ENCODE measurements around the gene PDLIM3.

PDLIM3 gene

DNA sequence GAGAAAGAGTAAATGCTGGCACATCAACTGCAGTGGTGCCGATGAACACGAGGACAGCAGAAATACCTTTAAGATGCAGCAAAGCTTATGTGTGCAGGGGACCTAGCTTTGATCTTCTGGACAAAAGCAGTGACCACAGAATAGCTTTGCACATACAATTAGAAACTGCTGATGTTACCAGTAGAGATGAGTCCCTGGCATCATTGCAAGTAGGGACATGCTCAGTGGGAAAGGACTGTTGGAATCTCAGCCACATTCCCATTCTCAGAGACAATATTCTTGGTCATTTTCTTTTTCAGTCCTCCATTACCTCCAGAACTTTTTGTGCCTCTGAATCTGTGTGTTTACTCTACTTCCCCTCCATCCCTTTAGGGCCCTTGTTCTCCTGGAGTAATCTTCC, 16.9 kb upstream of the PDLIM3 start:
- TF ChIP-seq, protein P1, sequence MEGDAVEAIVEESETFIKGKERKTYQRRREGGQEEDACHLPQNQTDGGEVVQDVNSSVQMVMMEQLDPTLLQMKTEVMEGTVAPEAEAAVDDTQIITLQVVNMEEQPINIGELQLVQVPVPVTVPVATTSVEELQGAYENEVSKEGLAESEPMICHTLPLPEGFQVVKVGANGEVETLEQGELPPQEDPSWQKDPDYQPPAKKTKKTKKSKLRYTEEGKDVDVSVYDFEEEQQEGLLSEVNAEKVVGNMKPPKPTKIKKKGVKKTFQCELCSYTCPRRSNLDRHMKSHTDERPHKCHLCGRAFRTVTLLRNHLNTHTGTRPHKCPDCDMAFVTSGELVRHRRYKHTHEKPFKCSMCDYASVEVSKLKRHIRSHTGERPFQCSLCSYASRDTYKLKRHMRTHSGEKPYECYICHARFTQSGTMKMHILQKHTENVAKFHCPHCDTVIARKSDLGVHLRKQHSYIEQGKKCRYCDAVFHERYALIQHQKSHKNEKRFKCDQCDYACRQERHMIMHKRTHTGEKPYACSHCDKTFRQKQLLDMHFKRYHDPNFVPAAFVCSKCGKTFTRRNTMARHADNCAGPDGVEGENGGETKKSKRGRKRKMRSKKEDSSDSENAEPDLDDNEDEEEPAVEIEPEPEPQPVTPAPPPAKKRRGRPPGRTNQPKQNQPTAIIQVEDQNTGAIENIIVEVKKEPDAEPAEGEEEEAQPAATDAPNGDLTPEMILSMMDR (conservative IDR thresholded peaks at IDR 0.05; ENCODE audit: low read depth, low read length) = no peak
- H3K4me3 ChIP-seq (ENCODE audit: low read length) = no peak overlapping the region
- no peak for DNase-seq (ENCODE audit: low read depth)

DNA sequence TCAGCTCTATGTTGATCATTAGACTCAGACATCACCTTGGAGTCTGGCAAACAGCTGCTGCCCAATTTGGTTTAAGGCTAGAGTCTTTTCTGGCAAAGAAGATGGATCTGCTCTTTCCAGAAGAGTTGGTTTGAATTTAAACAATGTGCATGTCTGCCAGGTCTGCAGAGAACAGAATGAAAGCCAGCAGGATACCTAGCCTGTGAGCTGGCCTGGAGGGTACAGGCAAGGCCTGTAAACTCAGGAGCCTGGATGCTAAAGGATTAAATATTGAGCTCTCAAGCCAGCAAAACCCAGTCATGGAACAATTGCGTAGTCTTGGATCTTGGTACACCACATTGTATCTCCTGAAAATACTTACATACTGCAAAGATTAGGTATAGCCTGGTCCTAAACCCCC, 15.6 kb upstream of the PDLIM3 start:
- H3K4me3 ChIP-seq (ENCODE audit: low read length) = no peak overlapping the region
- TF ChIP-seq, protein P1 (conservative IDR thresholded peaks at IDR 0.05; ENCODE audit: low read depth, low read length) = no peak

DNA sequence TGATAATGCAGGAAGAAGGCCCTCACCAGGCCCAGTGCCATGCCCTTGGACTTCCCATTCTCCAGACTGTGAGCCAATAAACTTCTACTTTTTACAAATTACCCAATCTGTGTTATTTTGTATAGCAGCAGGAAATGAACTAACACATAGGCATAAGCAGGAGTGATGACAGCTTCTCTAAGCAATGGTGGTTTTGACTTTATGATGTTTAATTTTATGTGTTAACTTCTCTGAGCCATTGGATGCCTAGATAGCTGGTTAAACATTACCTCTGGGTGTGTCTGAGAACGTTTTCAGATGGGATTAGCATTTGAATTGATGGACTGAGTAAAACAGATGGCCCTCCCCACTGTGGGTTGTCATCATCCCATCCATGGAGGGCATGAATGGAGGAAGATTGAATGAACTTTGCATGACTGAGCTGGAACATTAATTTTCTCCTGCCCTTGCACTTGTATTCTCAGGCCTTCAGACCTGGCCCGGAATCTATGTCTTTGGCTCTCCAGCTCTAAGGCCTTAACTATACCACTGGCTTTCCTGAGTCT, 13.9 kb upstream of the PDLIM3 start:
- H3K4me3 ChIP-seq (ENCODE audit: low read length) = no peak overlapping the region
- TF ChIP-seq, protein P1 (conservative IDR thresholded peaks at IDR 0.05; ENCODE audit: low read depth, low read length) = no peak
- no peak for DNase-seq (ENCODE audit: low read depth)

More for the DNA sequence above, 15.6 kb upstream of the PDLIM3 start:
- no peak for DNase-seq (ENCODE audit: low read depth)

DNA sequence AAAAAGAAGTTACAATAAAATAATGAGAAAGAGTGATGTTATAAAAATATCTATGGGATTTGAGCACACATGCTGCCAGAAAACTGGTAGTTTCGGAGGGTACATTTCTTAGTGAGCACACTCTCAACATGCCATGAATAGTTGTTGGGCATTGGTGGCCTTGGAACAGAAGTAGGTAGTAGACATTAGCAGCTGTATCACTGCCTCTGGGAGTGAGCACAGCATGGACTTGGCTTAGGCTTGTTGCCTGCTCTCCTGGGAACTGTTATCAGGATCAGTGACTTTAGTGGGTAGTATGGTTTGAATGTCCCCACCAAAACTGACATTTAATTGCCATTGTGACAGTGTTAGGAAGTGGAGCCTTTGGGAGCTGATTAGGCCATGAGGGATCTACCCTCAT, 13.3 kb upstream of the PDLIM3 start:
- H3K4me3 ChIP-seq (ENCODE audit: low read length) = no peak overlapping the region
- TF ChIP-seq, protein P1 (conservative IDR thresholded peaks at IDR 0.05; ENCODE audit: low read depth, low read length) = no peak
- no peak for DNase-seq (ENCODE audit: low read depth)

DNA sequence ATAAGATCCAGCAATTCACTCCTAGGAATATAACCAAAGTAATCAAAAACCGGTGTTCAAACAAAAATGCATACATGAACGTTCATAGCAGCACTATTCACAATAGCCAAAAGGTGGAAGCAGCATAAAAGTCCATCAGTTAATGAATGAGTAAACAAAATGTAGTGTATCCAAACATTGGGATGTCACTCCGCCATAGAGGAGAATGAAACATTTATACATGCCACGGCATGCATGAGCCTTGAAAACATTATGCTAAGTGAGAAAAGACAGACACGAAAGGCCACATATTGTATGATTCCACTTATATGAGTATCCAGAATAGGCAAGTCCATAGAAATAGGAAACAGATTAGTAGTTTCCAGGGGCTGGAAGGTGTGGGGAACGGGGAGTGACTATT, 11.0 kb upstream of the PDLIM3 start:
- TF ChIP-seq, protein P1 (conservative IDR thresholded peaks at IDR 0.05; ENCODE audit: low read depth, low read length) = no peak
- H3K4me3 ChIP-seq (ENCODE audit: low read length) = no peak overlapping the region
- no peak for DNase-seq (ENCODE audit: low read depth)

DNA sequence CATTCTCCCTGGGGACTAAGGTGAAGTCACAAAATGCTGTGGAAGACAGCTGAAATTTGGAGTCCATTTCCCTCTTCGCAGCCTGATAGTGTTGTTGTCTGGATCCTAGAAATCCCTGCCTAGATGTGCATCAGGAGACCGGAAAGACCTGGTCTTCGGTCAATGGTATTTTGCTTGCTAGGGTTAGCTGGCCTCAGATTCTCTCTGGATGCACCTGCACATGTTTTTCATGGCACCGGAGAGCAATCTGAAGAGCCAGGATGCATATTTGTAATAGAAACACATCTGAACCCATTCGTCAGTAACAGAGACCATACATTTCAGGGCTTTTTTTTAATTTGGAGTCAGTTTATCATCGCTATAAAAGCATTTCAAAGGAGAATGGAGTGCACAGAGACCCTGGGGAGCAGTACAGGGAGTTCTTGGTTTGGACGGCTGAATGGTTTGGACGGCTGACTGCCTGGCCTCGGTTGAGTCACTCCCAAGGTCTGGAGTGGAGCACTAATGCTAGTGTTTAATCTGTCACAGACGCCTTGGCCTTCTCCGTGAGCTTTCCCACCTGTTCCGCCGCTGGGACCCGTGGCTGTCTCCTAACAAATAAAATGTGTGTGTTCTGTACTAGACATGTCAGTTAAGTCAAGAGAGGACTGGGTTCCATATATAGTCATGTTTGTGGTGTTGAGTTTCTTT, 7.5 kb upstream of the PDLIM3 start:
- no peak for DNase-seq (ENCODE audit: low read depth)
- TF ChIP-seq, protein P1 (conservative IDR thresholded peaks at IDR 0.05; ENCODE audit: low read depth, low read length) = no peak
- H3K4me3 ChIP-seq (ENCODE audit: low read length) = no peak overlapping the region

DNA sequence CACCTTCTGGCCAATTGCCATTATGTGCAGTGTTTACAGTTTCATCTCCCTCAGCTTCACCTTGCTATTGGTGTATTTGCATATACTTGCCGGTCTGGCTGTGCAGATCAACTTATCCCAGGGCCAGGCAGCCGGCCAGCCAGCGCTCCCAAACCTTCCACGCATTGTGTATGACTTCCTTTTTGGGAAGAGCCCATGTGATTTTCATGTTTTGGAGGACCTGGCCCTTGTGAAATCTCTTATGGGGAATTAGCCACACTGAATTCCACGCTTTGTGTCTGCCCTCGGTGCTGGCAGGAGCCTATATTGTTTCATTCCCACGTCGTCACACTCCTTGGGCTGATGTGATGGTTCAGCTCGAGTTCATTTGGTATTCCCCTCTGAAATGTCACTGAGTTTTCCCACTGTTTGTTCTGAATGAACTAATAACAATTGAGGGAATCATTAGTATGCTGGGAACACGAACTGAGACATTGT, 6.0 kb upstream of the PDLIM3 start:
- DNase-seq (ENCODE audit: low read depth) = no peak
- TF ChIP-seq, protein P1 (conservative IDR thresholded peaks at IDR 0.05; ENCODE audit: low read depth, low read length) = no peak
- H3K4me3 ChIP-seq (ENCODE audit: low read length) = no peak overlapping the region

Data from retinal pigment epithelial cell (primary cell).